T-cell (primary cell): ENCODE data around the gene PABPC1L. TPM values are rescaled to one million over a fixed set of nuclear protein-coding genes. Genes with fewer than 3 reads are reported as not detected.

Source experiments
- ATAC-seq, 4 experiments: fragments of 200-7000 bp in 3 of 4; fragments of 150-1000 bp in 1 of 4; cut with Tn5 transposase; replicated peaks in 1 of 4; 1 replicate in 3 of 4; 2 replicates in 1 of 4; pipeline ENCODE4 v1.10.0; 2021; ENCODE audit warnings: moderate library complexity in 3 of 4, mild to moderate bottlenecking in 2 of 4, moderate number of reproducible peaks in 1 of 4
- CTCF ChIA-PET, 2 donors: fragments of 300-600 bp; sonication (Branson Sonifier 250); formaldehyde crosslinking; loops; one replicate each; lab custom pipeline; 2022; ENCODE audit warnings: antibody characterized with exemption in 2 of 2; lab: Charles Lee
- POLR2A ChIA-PET, 2 donors: fragments of 300-600 bp; sonication (Branson Sonifier 250); formaldehyde crosslinking; loops; one replicate each; lab custom pipeline; 2022; ENCODE audit warnings: antibody characterized with exemption in 2 of 2; lab: Charles Lee
- DNase-seq, 35 experiments: peaks; one replicate each; pipeline versions ENCODE4 v3.0.0 to v3.0.0-alpha.2; 2013 to 2023
- H3K27ac ChIP-seq: one replicate; pipeline ENCODE4 v1.5.1; 2013; ENCODE audit warnings: low read length
- H3K27me3 ChIP-seq, 2 experiments: replicated peaks in 1 of 2; 1 replicate in 1 of 2; 2 replicates in 1 of 2; pipeline versions ENCODE4 v1.6.1 to v1.7.0; 2013; ENCODE audit warnings: low read length in 1 of 2, mixed read lengths in 1 of 2; ENCODE audit not compliant: control insufficient read depth in 2 of 2, insufficient read depth in 2 of 2; ENCODE audit errors: extremely low read depth in 1 of 2
- H3K36me3 ChIP-seq, 2 donors: 1 replicate in 1 of 2; 2 replicates in 1 of 2; pipeline versions ENCODE4 v1.6.1 to v1.7.0; 2013; ENCODE audit warnings: low read length in 1 of 2; ENCODE audit not compliant: control insufficient read depth in 2 of 2, insufficient read depth in 1 of 2; ENCODE audit errors: extremely low read depth in 1 of 2
- H3K4me1 ChIP-seq, 2 experiments: 1 replicate in 1 of 2; 2 replicates in 1 of 2; pipeline versions ENCODE4 v1.6.1 to v1.7.0; 2013; ENCODE audit warnings: low read length in 2 of 2, mixed read lengths in 1 of 2; ENCODE audit not compliant: insufficient read depth in 2 of 2, control insufficient read depth in 1 of 2; ENCODE audit errors: extremely low read depth in 1 of 2
- H3K4me3 ChIP-seq, 2 donors: 1 replicate in 1 of 2; 2 replicates in 1 of 2; pipeline versions ENCODE4 v1.5.1 to v1.7.0; 2013; ENCODE audit warnings: mild to moderate bottlenecking in 2 of 2, low read length in 1 of 2, moderate library complexity in 1 of 2; ENCODE audit not compliant: control insufficient read depth in 1 of 2; ENCODE audit errors: extremely low read depth in 1 of 2
- H3K9me3 ChIP-seq: 2 replicates; pipeline ENCODE4 v1.7.0; 2013
- H3K27ac Mint-ChIP-seq, 2 donors: one replicate each; pipeline ENCODE4 v1.8.0; 2020 to 2021; ENCODE audit warnings: mild to moderate bottlenecking in 2 of 2, mixed read lengths in 2 of 2
- H3K27me3 Mint-ChIP-seq, 2 donors: one replicate each; pipeline ENCODE4 v1.8.0; 2021 to 2022; ENCODE audit warnings: mixed read lengths in 2 of 2
- H3K36me3 Mint-ChIP-seq: one replicate; pipeline ENCODE4 v1.8.0; 2021; ENCODE audit warnings: mixed read lengths
- H3K4me1 Mint-ChIP-seq, 3 donors: one replicate each; pipeline ENCODE4 v1.8.0; 2020 to 2022; ENCODE audit warnings: mixed read lengths in 3 of 3, mild to moderate bottlenecking in 1 of 3
- H3K4me3 Mint-ChIP-seq, 3 donors: one replicate each; pipeline ENCODE4 v1.8.0; 2020 to 2022; ENCODE audit warnings: mild to moderate bottlenecking in 3 of 3, mixed read lengths in 3 of 3, moderate library complexity in 3 of 3
- H3K9me3 Mint-ChIP-seq, 3 donors: one replicate each; pipeline ENCODE4 v1.8.0; 2020 to 2022; ENCODE audit warnings: mixed read lengths in 3 of 3
- WGBS: methylation state at CpG from one replicate; pipeline ENCODE4 v1.1.5; 2013; ENCODE audit warnings: missing lambda C conversion rate; ENCODE audit not compliant: insufficient coverage; 5-methylcytosine and 5-hydroxymethylcytosine counted together
- total RNA-seq, 35 experiments: library from RNA in 6 of 35; stranded (reverse) in 6 of 35; fragments of 120-200 nt in 1 of 35; gene quantifications; one replicate each; pipeline versions ENCODE4 v1.2.1 to v1.2.4 and lab custom pipeline; 2013 to 2026

Gene PABPC1L
- total RNA-seq, 5 donors from 2014 or later (not counting 1 experiment from before 2014, with no cell fraction given), result 45.6 to 66.2 (median 58.2) TPM

DNA sequence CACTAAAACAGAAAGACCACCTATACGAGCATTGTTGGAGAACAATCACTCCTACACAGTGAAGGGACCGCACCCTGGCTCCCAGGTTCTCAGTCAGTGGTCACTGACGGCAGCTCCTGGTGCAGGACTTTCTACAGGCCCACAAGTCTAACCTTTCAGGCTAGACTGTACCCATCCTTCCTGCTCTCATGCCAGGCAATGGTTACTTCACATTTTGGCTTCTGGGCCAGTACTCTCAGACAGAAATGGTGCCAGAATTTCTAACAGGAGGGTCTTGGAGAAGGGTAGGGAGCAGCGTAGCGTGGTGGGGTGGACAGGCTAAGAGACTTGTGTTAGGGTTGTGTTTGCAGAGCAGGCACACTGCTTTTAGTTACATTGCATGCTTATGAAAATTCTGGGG is 38.2 kb downstream of the PABPC1L start:
- ChIA-PET POLR2A (interaction anchor here in 1 of 2 donors (0.7 kb wide), 1 partner anchor 165 kb away, joined by 3 read pairs; no protein-coding TSS in a partner anchor), CTCF (no interaction called here)
- H3K9me3 Mint-ChIP-seq, result no peaks in the 10 kb centered on the region
- no peaks in the 10 kb centered on the region for H3K27me3 Mint-ChIP-seq
- Histone ChIP-seq H3K27me3 (no peaks in the 10 kb centered on the region), H3K4me1 (no peaks in the 10 kb centered on the region), H3K9me3 (no peaks in the 10 kb centered on the region), H3K36me3 (peaks cover 8 to 75% of the 10 kb centered on the region in 2 donors), H3K4me3 (no peak overlapping the region), H3K27ac (no peak overlapping the region)
- peak overlapping the region in 1 of 2 donors; percentile 64 for H3K27ac Mint-ChIP-seq
- DNase-seq (no peak), ATAC-seq (no peak)
- no peak overlapping the region for H3K4me3 Mint-ChIP-seq
- 90% methylated on average over 5 of the region's 5 CpGs for WGBS
- H3K4me1 Mint-ChIP-seq, result peaks cover 7 to 22% (median 8%) of the 10 kb centered on the region in 3 donors
- H3K36me3 Mint-ChIP-seq, result peaks cover 73% of the 10 kb centered on the region

DNA sequence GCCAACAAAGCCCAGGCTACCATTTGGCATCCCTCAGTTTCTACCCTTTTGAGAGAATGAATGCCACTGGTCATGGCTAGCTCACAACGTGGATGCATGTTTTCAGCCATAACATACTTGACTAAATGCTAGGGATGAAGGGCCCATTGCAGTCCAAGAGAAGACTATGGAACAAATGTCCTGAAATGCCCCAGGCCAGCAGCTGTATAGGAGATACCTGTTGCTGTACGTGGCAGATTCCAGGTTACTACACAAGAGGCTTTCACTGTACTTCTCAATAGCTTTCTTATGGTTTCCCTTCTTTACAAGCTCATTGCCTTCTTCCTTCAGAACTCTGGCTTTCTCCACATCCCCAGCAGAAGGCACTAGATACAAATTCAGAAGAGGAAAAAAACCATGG is 38.7 kb downstream of the PABPC1L start:
- Histone ChIP-seq H3K9me3 (no peaks in the 10 kb centered on the region), H3K4me1 (no peaks in the 10 kb centered on the region), H3K4me3 (no peak overlapping the region), H3K36me3 (peaks cover 9 to 75% of the 10 kb centered on the region in 2 donors), H3K27ac (no peak overlapping the region), H3K27me3 (no peaks in the 10 kb centered on the region)
- ATAC-seq, result no peak
- POLR2A ChIA-PET, result interaction anchor here in 1 of 2 donors (0.7 kb wide), 1 partner anchor 165 kb away, joined by 3 read pairs; no protein-coding TSS in a partner anchor
- WGBS, result 83% methylated on average over 2 of the region's 2 CpGs
- peak overlapping the region in 1 of 2 donors; percentile 10 for H3K27ac Mint-ChIP-seq
- H3K27me3 Mint-ChIP-seq, result no peaks in the 10 kb centered on the region
- H3K36me3 Mint-ChIP-seq, result peaks cover 74% of the 10 kb centered on the region
- no peaks in the 10 kb centered on the region for H3K9me3 Mint-ChIP-seq
- H3K4me3 Mint-ChIP-seq, result no peak overlapping the region
- CTCF ChIA-PET, result interaction anchor here in 1 of 2 donors (0.6 kb wide), 1 partner anchor 64 kb away, joined by 3 read pairs; no protein-coding TSS in a partner anchor
- peaks cover 11 to 26% (median 12%) of the 10 kb centered on the region in 3 donors for H3K4me1 Mint-ChIP-seq
- DNase-seq, result no peak

DNA sequence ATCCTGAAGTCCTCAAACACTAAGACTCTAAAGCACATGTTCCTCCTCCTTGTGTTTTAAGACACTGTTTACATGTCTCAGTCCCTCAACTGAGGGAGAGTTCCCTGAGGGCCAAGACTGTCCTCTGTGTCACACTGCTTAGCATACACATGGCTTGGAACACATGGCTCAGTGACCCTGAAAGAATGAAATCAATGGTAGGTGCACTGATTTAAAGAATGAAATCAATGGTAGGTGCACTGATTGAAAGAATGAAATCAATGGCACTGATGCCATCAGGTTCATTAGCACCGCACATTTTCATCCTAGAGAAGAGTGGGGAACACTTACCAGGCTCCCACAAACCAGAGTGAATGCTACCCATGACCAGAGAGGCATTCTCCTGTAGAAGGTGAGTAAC is 40.5 kb downstream of the PABPC1L start:
- Mint-ChIP-seq H3K27me3 (no peaks in the 10 kb centered on the region), H3K4me3 (no peak overlapping the region), H3K36me3 (peaks cover 78% of the 10 kb centered on the region), H3K9me3 (no peaks in the 10 kb centered on the region), H3K4me1 (peaks cover 16 to 29% (median 24%) of the 10 kb centered on the region in 3 donors), H3K27ac (peak overlapping the region; percentile 16 to 18)
- Histone ChIP-seq H3K4me1 (no peaks in the 10 kb centered on the region), H3K27me3 (no peaks in the 10 kb centered on the region), H3K4me3 (no peak overlapping the region), H3K9me3 (no peaks in the 10 kb centered on the region), H3K27ac (no peak overlapping the region), H3K36me3 (peaks cover 13 to 75% of the 10 kb centered on the region in 2 donors)
- DNase-seq (no peak), ATAC-seq (no peak)
- ChIA-PET CTCF (no interaction called here), POLR2A (interaction anchor here (0.6 kb wide), 3 partner anchors 10 to 409 kb away, joined by 3 to 7 read pairs (median 6); no protein-coding TSS in a partner anchor)
- WGBS, result 100% methylated on average over 1 of the region's 1 CpG

DNA sequence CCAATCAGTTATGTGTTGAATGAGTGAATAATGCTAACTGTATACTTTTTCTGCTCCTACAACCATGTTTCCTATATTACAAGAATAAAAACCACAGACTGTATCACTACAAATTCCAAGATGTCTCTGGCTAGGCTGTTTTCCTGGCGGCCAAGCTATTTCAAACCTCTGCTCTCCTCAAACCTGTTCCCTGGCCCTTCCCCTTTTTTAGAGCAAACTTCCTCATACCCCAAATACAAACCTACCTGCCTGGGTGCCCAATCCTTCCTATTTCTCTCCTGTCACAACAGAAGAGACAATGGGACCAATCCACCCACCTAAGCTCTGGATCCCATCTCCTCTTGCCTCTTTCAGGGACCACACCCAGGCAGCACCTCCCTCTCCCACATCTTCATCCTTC is 42.9 kb downstream of the PABPC1L start:
- Mint-ChIP-seq H3K27me3 (no peaks in the 10 kb centered on the region), H3K4me3 (no peak overlapping the region), H3K36me3 (peaks cover 80% of the 10 kb centered on the region), H3K4me1 (peaks cover 26 to 48% (median 37%) of the 10 kb centered on the region in 3 donors), H3K27ac (peak overlapping the region; percentile 65 to 71), H3K9me3 (no peaks in the 10 kb centered on the region)
- CTCF ChIA-PET, result interaction anchor here in 1 of 2 donors (0.6 to 1.8 kb wide), 3 partner anchors 14 to 639 kb away, joined by 3 to 6 read pairs (median 4); partner anchors contain the start of gene STK4
- H3K9me3 ChIP-seq, result no peaks in the 10 kb centered on the region
- peaks cover 20 to 68% of the 10 kb centered on the region in 2 donors for H3K36me3 ChIP-seq
- DNase-seq, result no peak
- H3K4me3 ChIP-seq, result no peak overlapping the region
- H3K27ac ChIP-seq, result no peak overlapping the region
- POLR2A ChIA-PET, result interaction anchor here in 1 of 2 donors (0.5 kb wide), 1 partner anchor 26 kb away, joined by 5 read pairs; no protein-coding TSS in a partner anchor
- H3K4me1 ChIP-seq, result no peaks in the 10 kb centered on the region
- no peak for ATAC-seq
- WGBS, result 100% methylated on average over 1 of the region's 1 CpG
- no peaks in the 10 kb centered on the region for H3K27me3 ChIP-seq

DNA sequence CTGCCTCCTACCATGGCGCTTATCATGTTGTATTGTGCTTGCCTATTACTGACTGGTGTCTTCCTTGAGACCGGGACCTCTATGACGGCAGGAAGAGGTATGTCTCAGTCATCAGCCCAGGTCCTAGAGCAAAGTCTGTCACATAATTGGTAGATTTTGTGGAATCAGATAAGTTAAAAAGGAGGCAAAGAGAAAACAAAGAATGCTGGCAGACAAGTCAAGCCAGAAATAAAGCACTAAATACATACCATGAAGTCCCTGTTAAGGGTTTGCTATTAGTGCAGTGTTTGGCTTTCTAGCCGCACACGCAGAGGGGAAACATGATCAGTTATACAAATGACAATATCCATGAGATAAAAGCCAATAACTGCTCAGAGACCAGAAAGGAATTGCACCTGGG is 44.4 kb downstream of the PABPC1L start:
- CTCF ChIA-PET, result interaction anchor here in 1 of 2 donors (0.5 to 0.6 kb wide), 2 partner anchors 68 to 489 kb away, joined by 3 to 5 read pairs; no protein-coding TSS in a partner anchor

DNA sequence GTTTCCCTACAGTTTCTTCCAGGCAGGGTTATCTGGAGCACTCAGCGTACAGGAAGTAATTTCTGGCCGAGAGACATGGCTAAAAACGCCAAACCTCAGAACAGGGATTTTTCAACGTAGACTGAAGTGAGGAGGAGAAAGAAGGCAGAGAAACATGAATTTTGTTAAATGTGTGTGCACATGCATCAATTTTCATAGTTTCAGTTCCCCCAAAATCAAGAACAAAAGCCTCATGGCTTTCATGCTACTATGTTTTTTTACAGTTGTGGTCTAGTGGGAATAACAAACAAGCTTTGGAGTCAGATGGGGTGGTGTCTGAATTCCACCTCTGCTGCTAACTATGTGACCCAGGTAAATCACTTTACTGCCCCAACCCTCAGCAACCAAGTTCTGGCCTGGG is 45.4 kb downstream of the PABPC1L start:
- no peak overlapping the region for H3K4me3 ChIP-seq
- DNase-seq (no peak), ATAC-seq (no peak)
- peaks cover 6 to 16% of the 10 kb centered on the region in 2 experiments for H3K4me1 ChIP-seq
- H3K9me3 ChIP-seq, result no peaks in the 10 kb centered on the region
- H3K27me3 ChIP-seq, result no peaks in the 10 kb centered on the region
- no peaks in the 10 kb centered on the region for H3K9me3 Mint-ChIP-seq
- peak overlapping the region in 1 of 2 donors; percentile 19 for H3K27ac Mint-ChIP-seq
- peaks cover 46 to 67% (median 57%) of the 10 kb centered on the region in 3 donors for H3K4me1 Mint-ChIP-seq
- WGBS, result 100% methylated on average over 1 of the region's 4 CpGs
- H3K4me3 Mint-ChIP-seq, result no peak overlapping the region
- H3K36me3 Mint-ChIP-seq, result peaks cover 65% of the 10 kb centered on the region
- H3K27me3 Mint-ChIP-seq, result no peaks in the 10 kb centered on the region
- ChIA-PET CTCF (no interaction called here), POLR2A (no interaction called here)
- no peak overlapping the region for H3K27ac ChIP-seq
- H3K36me3 ChIP-seq, result peaks cover 19 to 55% of the 10 kb centered on the region in 2 donors

More for the DNA sequence above, 44.4 kb downstream of the PABPC1L start:
- no peaks in the 10 kb centered on the region for H3K9me3 ChIP-seq
- DNase-seq, result no peak
- H3K4me3 ChIP-seq, result no peak overlapping the region
- no peaks in the 10 kb centered on the region for H3K27me3 ChIP-seq
- H3K4me3 Mint-ChIP-seq, result no peak overlapping the region
- no peaks in the 10 kb centered on the region for H3K27me3 Mint-ChIP-seq
- no peaks in the 10 kb centered on the region for H3K9me3 Mint-ChIP-seq
- no peak for ATAC-seq
- H3K36me3 ChIP-seq, result peaks cover 20 to 61% of the 10 kb centered on the region in 2 donors
- H3K4me1 Mint-ChIP-seq, result peaks cover 40 to 62% (median 51%) of the 10 kb centered on the region in 3 donors
- peaks cover 2 to 11% of the 10 kb centered on the region in 2 experiments for H3K4me1 ChIP-seq
- H3K27ac ChIP-seq, result no peak overlapping the region
- no CpG with 5 or more reads among the region's 5 CpGs for WGBS
- peaks cover 72% of the 10 kb centered on the region for H3K36me3 Mint-ChIP-seq
- H3K27ac Mint-ChIP-seq, result peak overlapping the region in 1 of 2 donors; percentile 50
- POLR2A ChIA-PET, result no interaction called here
